ENCODE data around the gene SH3D21.

SH3D21 gene

DNA sequence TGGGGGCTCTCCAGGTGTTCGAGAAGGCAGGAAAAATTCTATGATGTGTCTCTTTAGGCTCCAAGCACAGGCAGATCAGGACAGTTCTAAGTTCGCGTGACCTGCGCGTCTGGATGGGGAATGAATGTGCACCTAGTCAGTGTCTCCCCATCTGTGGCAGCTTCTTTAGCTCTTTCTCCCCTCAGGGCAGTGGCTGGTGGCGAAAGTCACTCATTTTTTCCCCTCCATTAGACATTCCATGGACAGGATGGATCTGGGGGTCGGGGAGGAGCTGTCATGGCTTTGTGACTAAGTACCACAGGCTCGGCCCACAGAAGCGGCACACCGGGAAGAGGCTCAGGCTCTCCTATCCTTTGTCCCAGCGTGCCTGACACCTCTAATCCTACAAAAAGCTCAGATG lies 48.3 kb downstream of the SH3D21 start:
- no peak overlapping the region for H3K9ac ChIP-seq (ENCODE audit: low read depth, low read length)
- H3K4me1 ChIP-seq (ENCODE audit: insufficient read depth, low read length), result no peaks in the 10 kb centered on the region
- TF ChIP-seq EZH2 (IDR thresholded peaks at IDR 0.05; ENCODE audit: borderline replicate concordance, low read depth, low read length, severe bottlenecking), result no peak
- TF ChIP-seq, protein P1, sequence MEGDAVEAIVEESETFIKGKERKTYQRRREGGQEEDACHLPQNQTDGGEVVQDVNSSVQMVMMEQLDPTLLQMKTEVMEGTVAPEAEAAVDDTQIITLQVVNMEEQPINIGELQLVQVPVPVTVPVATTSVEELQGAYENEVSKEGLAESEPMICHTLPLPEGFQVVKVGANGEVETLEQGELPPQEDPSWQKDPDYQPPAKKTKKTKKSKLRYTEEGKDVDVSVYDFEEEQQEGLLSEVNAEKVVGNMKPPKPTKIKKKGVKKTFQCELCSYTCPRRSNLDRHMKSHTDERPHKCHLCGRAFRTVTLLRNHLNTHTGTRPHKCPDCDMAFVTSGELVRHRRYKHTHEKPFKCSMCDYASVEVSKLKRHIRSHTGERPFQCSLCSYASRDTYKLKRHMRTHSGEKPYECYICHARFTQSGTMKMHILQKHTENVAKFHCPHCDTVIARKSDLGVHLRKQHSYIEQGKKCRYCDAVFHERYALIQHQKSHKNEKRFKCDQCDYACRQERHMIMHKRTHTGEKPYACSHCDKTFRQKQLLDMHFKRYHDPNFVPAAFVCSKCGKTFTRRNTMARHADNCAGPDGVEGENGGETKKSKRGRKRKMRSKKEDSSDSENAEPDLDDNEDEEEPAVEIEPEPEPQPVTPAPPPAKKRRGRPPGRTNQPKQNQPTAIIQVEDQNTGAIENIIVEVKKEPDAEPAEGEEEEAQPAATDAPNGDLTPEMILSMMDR (IDR thresholded peaks at IDR 0.05; ENCODE audit: borderline replicate concordance, extremely low read depth, low read length, poor library complexity, severe bottlenecking), result no peak
- H3K4me2 ChIP-seq (ENCODE audit: insufficient read depth, low read length), result no peak overlapping the region
- DNase-seq, result no peak
- no peak overlapping the region for H3K27ac ChIP-seq (ENCODE audit: low read length)
- H4K20me1 ChIP-seq (ENCODE audit: insufficient read depth, low read length), result no peaks in the 10 kb centered on the region; the same call in 1 of the 2 replicates
- no peaks in the 10 kb centered on the region for H3K79me2 ChIP-seq (ENCODE audit: insufficient read depth, low read length)
- no peak overlapping the region for H2AFZ ChIP-seq (ENCODE audit: low read depth, low read length)
- no peak overlapping the region for H3K4me3 ChIP-seq (ENCODE audit: low read depth in 1 of 2, low read length in 2 of 2)
- H3K27me3 ChIP-seq (ENCODE audit: insufficient read depth, low read length, poor library complexity), result no peaks in the 10 kb centered on the region
- no peak for ATAC-seq (ENCODE audit: insufficient read depth, low read depth)
- H3K36me3 ChIP-seq (ENCODE audit: insufficient read depth, low read length), result peaks cover 62% of the 10 kb centered on the region
- no peaks in the 10 kb centered on the region for H3K9me3 ChIP-seq (ENCODE audit: insufficient read depth, low read length, severe bottlenecking)

DNA sequence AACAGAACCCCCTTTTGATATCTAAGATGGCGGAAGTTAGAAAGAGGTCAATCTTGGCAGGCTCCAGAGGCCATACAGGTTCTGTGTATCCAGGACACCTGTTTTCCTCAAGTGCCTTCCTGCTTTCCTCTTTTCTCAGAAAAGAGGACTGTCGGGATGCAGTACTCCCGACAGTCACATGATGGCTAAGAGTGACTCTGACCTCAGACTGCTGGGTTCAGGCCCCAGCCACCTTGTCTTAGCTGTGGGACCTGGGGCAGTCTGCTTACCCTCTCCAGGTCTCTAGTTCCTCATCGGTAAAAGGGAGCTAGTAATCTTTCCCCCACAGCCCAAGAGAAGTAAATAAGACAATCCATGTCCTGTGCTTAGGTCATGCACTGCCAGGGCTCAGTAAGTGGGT lies 49.6 kb downstream of the SH3D21 start:
- Histone ChIP-seq H3K9me3 (ENCODE audit: insufficient read depth, low read length, severe bottlenecking) (no peaks in the 10 kb centered on the region), H3K9ac (ENCODE audit: low read depth, low read length) (no peak overlapping the region), H3K4me3 (ENCODE audit: low read depth in 1 of 2, low read length in 2 of 2) (no peak overlapping the region), H2AFZ (ENCODE audit: low read depth, low read length) (no peak overlapping the region), H3K79me2 (ENCODE audit: insufficient read depth, low read length) (no peaks in the 10 kb centered on the region), H3K4me1 (ENCODE audit: insufficient read depth, low read length) (no peaks in the 10 kb centered on the region), H3K4me2 (ENCODE audit: insufficient read depth, low read length) (no peak overlapping the region), H4K20me1 (ENCODE audit: insufficient read depth, low read length) (peaks cover 3% of the 10 kb centered on the region; the same call in 1 of the 2 replicates), H3K27ac (ENCODE audit: low read length) (no peak overlapping the region), H3K27me3 (ENCODE audit: insufficient read depth, low read length, poor library complexity) (no peaks in the 10 kb centered on the region), H3K36me3 (ENCODE audit: insufficient read depth, low read length) (peaks cover 67% of the 10 kb centered on the region)
- DNase-seq (no peak), ATAC-seq (ENCODE audit: insufficient read depth, low read depth) (no peak)
- TF ChIP-seq, protein P1 (IDR thresholded peaks at IDR 0.05; ENCODE audit: borderline replicate concordance, extremely low read depth, low read length, poor library complexity, severe bottlenecking), result no peak
- no peak for TF ChIP-seq EZH2 (IDR thresholded peaks at IDR 0.05; ENCODE audit: borderline replicate concordance, low read depth, low read length, severe bottlenecking)

DNA sequence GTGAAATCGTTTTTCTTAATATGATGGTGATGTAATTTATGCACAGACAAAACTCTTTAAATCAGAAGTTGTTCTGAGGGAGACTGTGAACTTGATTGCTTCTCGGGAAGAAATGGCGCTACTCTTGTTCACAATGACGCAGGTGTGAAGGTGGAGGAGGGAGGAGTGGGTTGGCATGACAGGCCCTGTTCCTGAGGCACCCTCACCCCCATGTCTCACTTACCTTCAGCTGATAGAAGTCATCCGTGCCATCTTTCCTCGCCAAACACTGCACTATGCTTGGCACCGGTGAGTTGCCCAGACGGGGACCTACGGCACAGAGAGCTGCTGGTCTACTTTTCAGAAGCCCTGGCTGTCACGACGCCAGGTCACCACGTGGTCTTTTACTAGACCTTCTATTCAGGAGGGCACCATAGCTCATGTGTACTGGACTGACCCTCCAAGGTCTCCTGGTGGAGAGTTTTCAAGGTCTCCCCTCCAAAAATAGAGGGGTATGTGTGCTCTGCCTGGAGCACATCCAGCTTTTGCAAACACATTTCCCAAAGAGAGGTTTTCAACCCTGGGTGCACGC lies 52.4 kb downstream of the SH3D21 start:
- no peak for TF ChIP-seq EZH2 (IDR thresholded peaks at IDR 0.05; ENCODE audit: borderline replicate concordance, low read depth, low read length, severe bottlenecking)
- TF ChIP-seq, protein P1 (IDR thresholded peaks at IDR 0.05; ENCODE audit: borderline replicate concordance, extremely low read depth, low read length, poor library complexity, severe bottlenecking), result no peak
- H3K4me2 ChIP-seq (ENCODE audit: insufficient read depth, low read length), result no peak overlapping the region
- ATAC-seq (ENCODE audit: insufficient read depth, low read depth) (no peak), DNase-seq (no peak)
- H3K79me2 ChIP-seq (ENCODE audit: insufficient read depth, low read length), result no peaks in the 10 kb centered on the region
- no peak overlapping the region for H3K27ac ChIP-seq (ENCODE audit: low read length)
- peaks cover 3% of the 10 kb centered on the region; the same call in 1 of the 2 replicates for H4K20me1 ChIP-seq (ENCODE audit: insufficient read depth, low read length)
- H3K4me1 ChIP-seq (ENCODE audit: insufficient read depth, low read length), result no peaks in the 10 kb centered on the region
- H2AFZ ChIP-seq (ENCODE audit: low read depth, low read length), result no peak overlapping the region
- no peaks in the 10 kb centered on the region for H3K27me3 ChIP-seq (ENCODE audit: insufficient read depth, low read length, poor library complexity)
- H3K36me3 ChIP-seq (ENCODE audit: insufficient read depth, low read length), result peaks cover 65% of the 10 kb centered on the region
- H3K4me3 ChIP-seq (ENCODE audit: low read depth in 1 of 2, low read length in 2 of 2), result no peak overlapping the region
- no peaks in the 10 kb centered on the region for H3K9me3 ChIP-seq (ENCODE audit: insufficient read depth, low read length, severe bottlenecking)
- no peak overlapping the region for H3K9ac ChIP-seq (ENCODE audit: low read depth, low read length)
